ENCODE measurements around the gene NEDD1. TPM values are rescaled to one million over a fixed set of nuclear protein-coding genes. Genes with fewer than 3 reads are reported as not detected.

NEDD1 gene
- total RNA-seq, 1 experiment from 2014 or later, result 36.3 TPM

GRCh38 chr12:96907671-96908422, 790 bp downstream of the NEDD1 start:
- H3K27ac ChIP-seq, result peak overlapping the region; percentile 7; the same call in 1 of the 2 replicates
- H3K36me3 ChIP-seq (ENCODE audit: low read depth), result no peaks in the 10 kb centered on the region
- H3K27me3 ChIP-seq (ENCODE audit: insufficient read depth, low read depth), result no peaks in the 10 kb centered on the region
- peaks cover 20% of the 10 kb centered on the region; the same call in 1 of the 2 replicates for H3K79me2 ChIP-seq (ENCODE audit: low read depth)
- ChIA-PET CTCF (no interaction called here), POLR2A (ENCODE audit: unreplicated experiment) (interaction anchor here (0.6 kb wide), 1 partner anchor 61 kb away, joined by 3 read pairs; no protein-coding TSS in a partner anchor)
- H3K9me3 ChIP-seq (ENCODE audit: insufficient read depth, low read depth), result no peaks in the 10 kb centered on the region
- peak in 1 of 2 experiments; percentile 8 for DNase-seq
- intact Hi-C loops (cut with micrococcal nuclease; ENCODE audit: unreplicated experiment), result loop anchor here (5.0 to 10.0 kb wide), 2 partner anchors 46 to 213 kb away; no protein-coding TSS in a partner anchor
- H2AFZ ChIP-seq, result peak overlapping the region; percentile 99
- TF ChIP-seq CTCF (conservative IDR thresholded peaks at IDR 0.05) (no peak), EZH2 (IDR thresholded peaks at IDR 0.05; ENCODE audit: low read depth) (no peak)
- TSS peak; percentile 72 for BruUV-seq (replicated peaks)
- H3K4me3 ChIP-seq, result peak overlapping the region; percentile 91
- peaks cover 12% of the 10 kb centered on the region for H3K4me1 ChIP-seq (replicated peaks; ENCODE audit: insufficient read depth)
- H3K4me2 ChIP-seq, result peak overlapping the region; percentile 91
- no peaks in the 10 kb centered on the region for H3K9me2 ChIP-seq (ENCODE audit: insufficient read depth)
- no peaks in the 10 kb centered on the region for H3F3A ChIP-seq (ENCODE audit: insufficient read depth, low read depth)
- H4K20me1 ChIP-seq (ENCODE audit: insufficient read depth), result no peaks in the 10 kb centered on the region

- TF ChIP-seq CTCF (conservative IDR thresholded peaks at IDR 0.05) (no peak), EZH2 (IDR thresholded peaks at IDR 0.05; ENCODE audit: low read depth) (no peak)
- no peaks in the 10 kb centered on the region for H4K20me1 ChIP-seq (ENCODE audit: insufficient read depth)
- POLR2A ChIA-PET (ENCODE audit: unreplicated experiment), result no interaction called here
- no peaks in the 10 kb centered on the region for H3K36me3 ChIP-seq (ENCODE audit: low read depth)
- H3K27me3 ChIP-seq (ENCODE audit: insufficient read depth, low read depth), result no peaks in the 10 kb centered on the region
- no peak for DNase-seq
- H3F3A ChIP-seq (ENCODE audit: insufficient read depth, low read depth), result no peaks in the 10 kb centered on the region
- intact Hi-C loops (cut with micrococcal nuclease; ENCODE audit: unreplicated experiment), result loop anchor here (5.0 to 10.0 kb wide), 2 partner anchors 46 to 214 kb away; no protein-coding TSS in a partner anchor
- H3K4me2 ChIP-seq, result peak overlapping the region; percentile 91
- no peak overlapping the region for H3K27ac ChIP-seq
- peaks cover 20% of the 10 kb centered on the region; the same call in 1 of the 2 replicates for H3K79me2 ChIP-seq (ENCODE audit: low read depth)
- peaks cover 12% of the 10 kb centered on the region for H3K4me1 ChIP-seq (replicated peaks; ENCODE audit: insufficient read depth)
- peak overlapping the region; percentile 99 for H2AFZ ChIP-seq
- no peaks in the 10 kb centered on the region for H3K9me3 ChIP-seq (ENCODE audit: insufficient read depth, low read depth)
- no peaks in the 10 kb centered on the region for H3K9me2 ChIP-seq (ENCODE audit: insufficient read depth)
- peak overlapping the region; percentile 91 for H3K4me3 ChIP-seq
- no TSS peak for BruUV-seq (replicated peaks)
- CTCF ChIA-PET, result no interaction called here
Observed at GRCh38 chr12:96908423-96908675, 1.3 kb downstream of the NEDD1 start.

- Histone ChIP-seq H3K9me2 (ENCODE audit: insufficient read depth) (no peaks in the 10 kb centered on the region), H3K4me1 (replicated peaks; ENCODE audit: insufficient read depth) (peaks cover 8% of the 10 kb centered on the region), H3K27me3 (ENCODE audit: insufficient read depth, low read depth) (no peaks in the 10 kb centered on the region), H3K9me3 (ENCODE audit: insufficient read depth, low read depth) (no peaks in the 10 kb centered on the region), H3K4me3 (no peak overlapping the region), H3K27ac (no peak overlapping the region), H2AFZ (no peak overlapping the region), H3K79me2 (ENCODE audit: low read depth) (peaks cover 20% of the 10 kb centered on the region; the same call in 1 of the 2 replicates), H3F3A (ENCODE audit: insufficient read depth, low read depth) (no peaks in the 10 kb centered on the region), H4K20me1 (ENCODE audit: insufficient read depth) (no peaks in the 10 kb centered on the region), H3K36me3 (ENCODE audit: low read depth) (no peaks in the 10 kb centered on the region), H3K4me2 (no peak overlapping the region)
- no peak for DNase-seq
- no peak for TF ChIP-seq CTCF (conservative IDR thresholded peaks at IDR 0.05)
- no peak for TF ChIP-seq EZH2 (IDR thresholded peaks at IDR 0.05; ENCODE audit: low read depth)
- POLR2A ChIA-PET (ENCODE audit: unreplicated experiment), result no interaction called here
- CTCF ChIA-PET, result no interaction called here
- no TSS peak for BruUV-seq (replicated peaks)
- intact Hi-C loops (cut with micrococcal nuclease; ENCODE audit: unreplicated experiment), result no loop called here
Observed at GRCh38 chr12:96912261-96912660, 5.2 kb downstream of the NEDD1 start.
